CD14-positive monocyte (primary cell): ENCODE measurements around the gene ANKRD17. TPM values are rescaled to one million over a fixed set of nuclear protein-coding genes. Genes with fewer than 3 reads are reported as not detected.

ENCODE experiments used
- DNase-seq, 3 donors: peaks; one replicate each; pipeline ENCODE4 v3.0.0-alpha.2; 2011 to 2022
- H2AFZ ChIP-seq: 2 replicates; pipeline ENCODE4 v1.6.0; 2012; ENCODE audit warnings: mild to moderate bottlenecking, low read depth, low read length, inconsistent platforms; ENCODE audit not compliant: insufficient read depth, poor library complexity, severe bottlenecking
- H3K27ac ChIP-seq, 2 donors: 1 replicate in 1 of 2; 2 replicates in 1 of 2; pipeline ENCODE4 v1.5.1; 2012 to 2013; ENCODE audit warnings: low read length in 2 of 2, control low read depth in 1 of 2, inconsistent platforms in 1 of 2, low read depth in 1 of 2, mild to moderate bottlenecking in 1 of 2
- H3K27me3 ChIP-seq, 2 donors: one replicate each; pipeline versions ENCODE4 v1.6.0 to v1.6.1; 2011 to 2013; ENCODE audit warnings: low read length in 2 of 2; ENCODE audit not compliant: control insufficient read depth in 2 of 2, insufficient read depth in 2 of 2
- H3K36me3 ChIP-seq, 2 donors: replicated peaks in 1 of 2; 1 replicate in 1 of 2; 2 replicates in 1 of 2; pipeline versions ENCODE4 v1.5.1 to v1.6.1; 2012 to 2013; ENCODE audit warnings: low read length in 2 of 2, control low read depth in 1 of 2, inconsistent platforms in 1 of 2, mild to moderate bottlenecking in 1 of 2; ENCODE audit not compliant: insufficient read depth in 2 of 2, control insufficient read depth in 1 of 2
- H3K4me1 ChIP-seq, 2 donors: 1 replicate in 1 of 2; 2 replicates in 1 of 2; pipeline versions ENCODE4 v1.5.1 to v1.6.1; 2012 to 2013; ENCODE audit warnings: low read length in 2 of 2, control low read depth in 1 of 2, inconsistent platforms in 1 of 2, mild to moderate bottlenecking in 1 of 2, moderate library complexity in 1 of 2; ENCODE audit not compliant: insufficient read depth in 2 of 2, control insufficient read depth in 1 of 2
- H3K4me2 ChIP-seq: replicated peaks from 2 replicates; pipeline ENCODE3; 2012; ENCODE audit warnings: low read length, moderate library complexity, mild to moderate bottlenecking; ENCODE audit not compliant: poor library complexity, severe bottlenecking; ENCODE audit errors: extremely low read depth
- H3K4me3 ChIP-seq, 3 experiments: fragments of 200-600 bp in 1 of 3; sonication (generic) in 1 of 3; replicated peaks in 1 of 3; 1 replicate in 2 of 3; 2 replicates in 1 of 3; pipeline ENCODE4 v1.5.1; 2011 to 2013; ENCODE audit warnings: low read length in 3 of 3, mild to moderate bottlenecking in 3 of 3, control low read depth in 2 of 3, low read depth in 2 of 3, inconsistent platforms in 1 of 3, moderate library complexity in 1 of 3
- H3K79me2 ChIP-seq: 2 replicates; pipeline ENCODE4 v1.6.0; 2012; ENCODE audit warnings: mild to moderate bottlenecking, control low read depth, inconsistent platforms, low read length, moderate library complexity; ENCODE audit not compliant: insufficient read depth
- H3K9ac ChIP-seq: 2 replicates; pipeline ENCODE4 v1.6.0; 2017; ENCODE audit warnings: low read length, mild to moderate bottlenecking; ENCODE audit not compliant: insufficient read depth, poor library complexity, severe bottlenecking
- H3K9me3 ChIP-seq, 2 donors: replicated peaks in 1 of 2; 1 replicate in 1 of 2; 2 replicates in 1 of 2; pipeline versions ENCODE4 v1.5.1 to v1.6.1; 2012 to 2013; ENCODE audit warnings: low read length in 2 of 2, control low read depth in 1 of 2; ENCODE audit not compliant: control insufficient read depth in 1 of 2, insufficient read depth in 1 of 2
- H4K20me1 ChIP-seq: 2 replicates; pipeline ENCODE4 v1.6.0; 2012; ENCODE audit warnings: mild to moderate bottlenecking, low read length, control low read depth, moderate library complexity; ENCODE audit not compliant: insufficient read depth
- H3K27ac Mint-ChIP-seq, 7 donors: one replicate each; pipeline ENCODE4 v1.8.0; 2020; ENCODE audit warnings: mild to moderate bottlenecking in 7 of 7, mixed read lengths in 7 of 7, moderate library complexity in 6 of 7, inconsistent platforms in 2 of 7
- H3K27me3 Mint-ChIP-seq, 3 donors: one replicate each; pipeline ENCODE4 v1.8.0; 2021 to 2022; ENCODE audit warnings: low read depth in 3 of 3, mild to moderate bottlenecking in 3 of 3, mixed read lengths in 3 of 3, moderate library complexity in 3 of 3, inconsistent platforms in 1 of 3
- H3K36me3 Mint-ChIP-seq, 2 donors: one replicate each; pipeline ENCODE4 v1.8.0; 2020; ENCODE audit warnings: mixed read lengths in 2 of 2, inconsistent platforms in 1 of 2, mild to moderate bottlenecking in 1 of 2
- H3K4me1 Mint-ChIP-seq: one replicate; pipeline ENCODE4 v1.8.0; 2020; ENCODE audit warnings: mild to moderate bottlenecking, mixed read lengths
- H3K4me3 Mint-ChIP-seq, 2 donors: one replicate each; pipeline ENCODE4 v1.8.0; 2020; ENCODE audit warnings: mild to moderate bottlenecking in 2 of 2, mixed read lengths in 2 of 2, moderate library complexity in 1 of 2
- H3K9me3 Mint-ChIP-seq, 7 donors: one replicate each; pipeline ENCODE4 v1.8.0; 2020 to 2022; ENCODE audit warnings: mixed read lengths in 7 of 7, mild to moderate bottlenecking in 6 of 7, moderate library complexity in 6 of 7, inconsistent platforms in 2 of 7
- CTCF ChIP-seq: fragments of 200-600 bp; IDR thresholded peaks from one replicate; pipeline ENCODE4 v1.8.0; 2022; ENCODE audit warnings: antibody characterized with exemption, mild to moderate bottlenecking
- WGBS: methylation state at CpG from one replicate; pipeline ENCODE4 v1.1.5; 2013; ENCODE audit warnings: missing lambda C conversion rate; ENCODE audit not compliant: insufficient coverage; 5-methylcytosine and 5-hydroxymethylcytosine counted together
- intact Hi-C, 2 donors: fragments of 100-400 bp; cut with micrococcal nuclease; formaldehyde crosslinking; loops; one replicate each; pipeline versions ENCODE4 v1.15.0 to v1.15.1; 2023
- polyA plus RNA-seq, 3 donors: library from polyadenylated mRNA; depleted of rRNA in 1 of 3; unstranded in 2 of 3; stranded (reverse) in 1 of 3; fragments of 300-500 nt in 2 of 3; fragments of >200 nt in 1 of 3; fragmentation: Illumina TruSeq in 2 of 3; gene quantifications; 1 replicate in 2 of 3; 2 replicates in 1 of 3; pipeline ENCODE4 v1.2.3, GENCODE V29; 2012 to 2021

Gene ANKRD17
- polyA plus RNA-seq, 3 donors = 5.3 to 18.9 (median 9.0) TPM

- no CpG with 5 or more reads among the region's 2 CpGs for WGBS
- H3K9me3 Mint-ChIP-seq = no peaks in the 10 kb centered on the region
- intact Hi-C loops = no loop called here
- no peaks in the 10 kb centered on the region for H3K27me3 Mint-ChIP-seq
- peaks cover 17 to 48% of the 10 kb centered on the region in 2 donors for H3K36me3 ChIP-seq
- no peak overlapping the region for H3K4me3 Mint-ChIP-seq
- H3K4me1 Mint-ChIP-seq = peaks cover 6% of the 10 kb centered on the region
- no peak overlapping the region for H3K4me3 ChIP-seq
- no peak for DNase-seq
- no peaks in the 10 kb centered on the region for H3K9me3 ChIP-seq
- peaks cover 35 to 40% of the 10 kb centered on the region in 2 donors for H3K36me3 Mint-ChIP-seq
- no peak overlapping the region for H3K4me2 ChIP-seq
- no peak overlapping the region for H3K9ac ChIP-seq
- no peaks in the 10 kb centered on the region for H3K27me3 ChIP-seq
- H3K4me1 ChIP-seq = no peaks in the 10 kb centered on the region
- peak overlapping the region in 1 of 2 donors; percentile 17 for H3K27ac ChIP-seq
- no peak for TF ChIP-seq CTCF
- peak overlapping the region in 3 of 7 donors; percentile 31 to 78 (median 63) for H3K27ac Mint-ChIP-seq
- H3K79me2 ChIP-seq = peaks cover 98% of the 10 kb centered on the region
- H4K20me1 ChIP-seq = peaks cover 93% of the 10 kb centered on the region
- H2AFZ ChIP-seq = no peak overlapping the region
Observed at GRCh38 chr4:73237044-73237443, 21.6 kb downstream of the ANKRD17 start.

- Histone ChIP-seq H3K4me2 (no peak overlapping the region), H3K9me3 (no peaks in the 10 kb centered on the region), H3K27ac (no peak overlapping the region), H3K36me3 (peaks cover 21 to 57% of the 10 kb centered on the region in 2 donors), H3K27me3 (no peaks in the 10 kb centered on the region), H3K4me3 (no peak overlapping the region), H4K20me1 (peaks cover 93% of the 10 kb centered on the region), H3K79me2 (peaks cover 98% of the 10 kb centered on the region), H2AFZ (no peak overlapping the region), H3K4me1 (no peaks in the 10 kb centered on the region), H3K9ac (no peak overlapping the region)
- no peak for DNase-seq
- no peak for TF ChIP-seq CTCF
- peaks cover 35 to 45% of the 10 kb centered on the region in 2 donors for H3K36me3 Mint-ChIP-seq
- H3K27ac Mint-ChIP-seq = no peak overlapping the region
- H3K4me1 Mint-ChIP-seq = peaks cover 6% of the 10 kb centered on the region
- H3K4me3 Mint-ChIP-seq = no peak overlapping the region
- no peaks in the 10 kb centered on the region for H3K9me3 Mint-ChIP-seq
- WGBS = no CpG with 5 or more reads among the region's 1 CpG
- no peaks in the 10 kb centered on the region for H3K27me3 Mint-ChIP-seq
- intact Hi-C loops = no loop called here
Observed at GRCh38 chr4:73236151-73236550, 22.4 kb downstream of the ANKRD17 start.
